Smooth muscle cell of trachea (primary cell): Measurements from ENCODE around the gene SPATA6L. TPM values are rescaled to one million over a fixed set of nuclear protein-coding genes. Genes with fewer than 3 reads are reported as not detected.

Source experiments
- total RNA-seq: library from RNA; depleted of rRNA; stranded (reverse); fragments of >200 nt; gene quantifications from 2 replicates; pipeline ENCODE4 v1.2.1, GENCODE V29; 2014

Gene SPATA6L
- 0.15 and 0.17 TPM in 2 replicates for total RNA-seq

GRCh38 chr9:4666042-4666699 is at the start of gene SPATA6L:
Gene SPATA6L, minus strand, starts transcription at chr9:4666480. Its CDS starts 230 bp downstream, at chr9:4666250.

GRCh38 chr9:4679268-4680172 is 13.2 kb upstream of the SPATA6L start, which contains the start of gene CDC37L1:
Gene CDC37L1, plus strand, starts transcription at chr9:4679569. Its CDS starts 199 bp downstream, at chr9:4679768.

GRCh38 chr9:4662108-4662988 is 3.9 kb downstream of the SPATA6L start, which contains the start of gene PLPP6:
Gene PLPP6, plus strand, starts transcription at chr9:4662294. Its CDS starts 82 bp downstream, at chr9:4662376.

Other genes starting within 250 kb of the SPATA6L start
- gene SLC1A1, start 176.0 kb downstream of the SPATA6L start, total RNA-seq: 7.7 and 12.9 TPM in 2 replicates
- gene PLPP6, start 4.2 kb downstream of the SPATA6L start, total RNA-seq: 7.3 and 7.6 TPM in 2 replicates
- gene CDC37L1, start 13.1 kb upstream of the SPATA6L start, total RNA-seq: 24.4 and 30.1 TPM in 2 replicates
- gene AK3, start 74.7 kb upstream of the SPATA6L start, total RNA-seq: 64.7 and 77.9 TPM in 2 replicates
- 8.4 and 14.1 TPM in 2 replicates for gene RCL1, start 126.5 kb upstream of the SPATA6L start, total RNA-seq